Parathyroid adenoma (tissue), 2 donors: ENCODE data around the gene RNF43.

ENCODE experiments used
- H2AFZ ChIP-seq: fragments of 300-600 bp; sonication (generic); one replicate; pipeline ENCODE4 v1.7.0; 2017; ENCODE audit warnings: antibody characterized with exemption, mild to moderate bottlenecking
- H3K27ac ChIP-seq: fragments of 300-600 bp; sonication (generic); one replicate; pipeline ENCODE4 v1.7.0; 2017
- H3K27me3 ChIP-seq: fragments of 300-600 bp; sonication (generic); one replicate; pipeline ENCODE4 v1.7.0; 2017; ENCODE audit warnings: low read length; ENCODE audit not compliant: control insufficient read depth, insufficient read depth
- H3K36me3 ChIP-seq: fragments of 300-600 bp; sonication (generic); one replicate; pipeline ENCODE4 v1.7.0; 2017; ENCODE audit warnings: low read length; ENCODE audit not compliant: control insufficient read depth, insufficient read depth
- H3K4me1 ChIP-seq: fragments of 300-600 bp; sonication (generic); one replicate; pipeline ENCODE4 v1.7.0; 2017; ENCODE audit warnings: control low read depth
- H3K4me2 ChIP-seq: fragments of 300-600 bp; sonication (generic); one replicate; pipeline ENCODE4 v1.7.0; 2017; ENCODE audit warnings: low read length
- H3K4me3 ChIP-seq: fragments of 300-600 bp; sonication (generic); one replicate; pipeline ENCODE4 v1.7.0; 2017; ENCODE audit warnings: low read depth, low read length
- H3K79me2 ChIP-seq: fragments of 300-600 bp; sonication (generic); one replicate; pipeline ENCODE4 v1.7.0; 2017; ENCODE audit warnings: control low read depth
- H3K9ac ChIP-seq: fragments of 300-600 bp; sonication (generic); one replicate; pipeline ENCODE4 v1.7.0; 2017; ENCODE audit warnings: mild to moderate bottlenecking
- H3K9me3 ChIP-seq: fragments of 300-600 bp; sonication (generic); one replicate; pipeline ENCODE4 v1.7.0; 2017; ENCODE audit warnings: low read length; ENCODE audit not compliant: control insufficient read depth
- TF ChIP-seq, protein P1 (sequence below): fragments of 300-600 bp; sonication (generic); IDR thresholded peaks from one replicate; pipeline ENCODE4 v1.7.0; 2017; ENCODE audit warnings: antibody characterized with exemption, mild to moderate bottlenecking
- donor health status: primary hyperparathyroidism.

The RNF43 gene

DNA sequence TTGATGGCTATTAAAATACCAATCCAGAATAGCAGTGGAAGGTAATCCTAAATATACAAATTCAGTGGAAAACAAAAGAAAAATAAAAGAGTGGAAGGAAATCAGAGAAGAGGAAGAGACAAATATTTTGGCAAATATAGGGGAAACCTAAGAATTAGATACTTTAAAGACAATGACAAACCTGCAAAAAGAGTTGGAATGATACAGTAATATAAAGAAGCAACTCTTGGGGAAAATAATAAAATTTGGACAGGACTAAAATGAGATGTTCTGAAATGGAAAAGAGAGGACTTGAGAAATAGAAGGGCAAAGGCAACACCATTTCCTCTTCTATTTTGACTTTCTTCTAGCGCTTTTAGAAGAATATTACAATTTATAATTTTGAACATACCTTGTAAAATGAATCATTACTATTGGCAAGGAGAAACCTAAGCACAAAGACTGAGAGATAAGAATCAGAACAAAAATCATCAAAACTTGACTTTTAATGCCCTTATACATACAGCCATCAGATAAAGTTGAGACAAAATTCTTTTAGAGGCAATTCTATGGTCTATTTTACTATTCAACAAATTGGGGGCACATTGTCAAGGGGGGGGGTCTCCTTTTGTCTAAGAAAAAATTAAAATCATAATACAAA, 5.2 kb downstream of the RNF43 start:
- TF ChIP-seq, protein P1, sequence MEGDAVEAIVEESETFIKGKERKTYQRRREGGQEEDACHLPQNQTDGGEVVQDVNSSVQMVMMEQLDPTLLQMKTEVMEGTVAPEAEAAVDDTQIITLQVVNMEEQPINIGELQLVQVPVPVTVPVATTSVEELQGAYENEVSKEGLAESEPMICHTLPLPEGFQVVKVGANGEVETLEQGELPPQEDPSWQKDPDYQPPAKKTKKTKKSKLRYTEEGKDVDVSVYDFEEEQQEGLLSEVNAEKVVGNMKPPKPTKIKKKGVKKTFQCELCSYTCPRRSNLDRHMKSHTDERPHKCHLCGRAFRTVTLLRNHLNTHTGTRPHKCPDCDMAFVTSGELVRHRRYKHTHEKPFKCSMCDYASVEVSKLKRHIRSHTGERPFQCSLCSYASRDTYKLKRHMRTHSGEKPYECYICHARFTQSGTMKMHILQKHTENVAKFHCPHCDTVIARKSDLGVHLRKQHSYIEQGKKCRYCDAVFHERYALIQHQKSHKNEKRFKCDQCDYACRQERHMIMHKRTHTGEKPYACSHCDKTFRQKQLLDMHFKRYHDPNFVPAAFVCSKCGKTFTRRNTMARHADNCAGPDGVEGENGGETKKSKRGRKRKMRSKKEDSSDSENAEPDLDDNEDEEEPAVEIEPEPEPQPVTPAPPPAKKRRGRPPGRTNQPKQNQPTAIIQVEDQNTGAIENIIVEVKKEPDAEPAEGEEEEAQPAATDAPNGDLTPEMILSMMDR, result no peak
- Histone ChIP-seq H3K4me1 (peaks cover 5% of the 10 kb centered on the region), H3K4me3 (no peak overlapping the region)

GRCh38 chr17:58411408-58411894, 5.9 kb downstream of the RNF43 start:
- Histone ChIP-seq H2AFZ (no peak overlapping the region), H3K4me1 (peaks cover 5% of the 10 kb centered on the region), H3K9ac (no peak overlapping the region), H3K79me2 (peaks cover 2% of the 10 kb centered on the region), H3K27ac (no peak overlapping the region), H3K36me3 (no peaks in the 10 kb centered on the region), H3K4me2 (no peak overlapping the region), H3K27me3 (no peaks in the 10 kb centered on the region), H3K9me3 (no peaks in the 10 kb centered on the region), H3K4me3 (no peak overlapping the region)
- TF ChIP-seq, protein P1, result no peak

More for the DNA sequence above, 5.2 kb downstream of the RNF43 start:
- no peaks in the 10 kb centered on the region for H3K9me3 ChIP-seq
- H3K27ac ChIP-seq, result no peak overlapping the region
- H3K4me2 ChIP-seq, result no peak overlapping the region
- no peak overlapping the region for H2AFZ ChIP-seq
- no peak overlapping the region for H3K9ac ChIP-seq
- H3K27me3 ChIP-seq, result no peaks in the 10 kb centered on the region
- H3K36me3 ChIP-seq, result no peaks in the 10 kb centered on the region
- H3K79me2 ChIP-seq, result peaks cover 2% of the 10 kb centered on the region

DNA sequence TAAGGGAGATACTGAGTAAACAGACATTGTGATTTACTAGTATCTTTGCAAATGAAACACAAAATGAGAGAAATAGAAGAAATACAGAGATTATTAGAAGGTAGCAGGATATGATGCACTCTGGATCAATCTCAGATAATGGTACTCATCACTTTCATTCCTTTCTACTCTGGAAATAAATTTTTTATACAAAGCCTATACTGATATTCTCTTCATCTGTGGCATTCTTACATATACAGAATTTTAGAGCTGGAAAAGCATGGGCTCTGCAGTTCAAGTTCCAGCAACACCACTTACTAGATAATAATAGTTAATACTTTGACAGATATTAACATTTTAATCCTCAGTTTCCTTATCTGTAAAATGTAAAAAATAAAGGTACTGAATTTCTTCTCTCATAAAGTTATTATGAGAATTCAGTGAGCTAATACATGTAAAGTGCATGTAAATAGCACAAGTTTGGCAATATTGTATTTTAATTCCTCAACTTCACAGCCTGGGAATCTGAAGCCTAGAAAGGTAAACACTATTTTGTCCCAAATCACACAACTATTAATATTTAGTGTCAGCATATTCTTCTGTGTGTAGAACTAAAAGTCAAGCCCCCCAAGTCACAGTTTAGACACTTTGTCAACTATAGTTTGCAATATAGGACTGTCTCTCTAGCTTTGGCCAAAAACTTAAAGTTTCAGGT, 6.5 kb downstream of the RNF43 start:
- no peaks in the 10 kb centered on the region for H3K36me3 ChIP-seq
- no peak overlapping the region for H3K4me2 ChIP-seq
- no peaks in the 10 kb centered on the region for H3K27me3 ChIP-seq
- H3K79me2 ChIP-seq, result peaks cover 2% of the 10 kb centered on the region
- no peak overlapping the region for H3K27ac ChIP-seq
- no peaks in the 10 kb centered on the region for H3K9me3 ChIP-seq
- no peak overlapping the region for H2AFZ ChIP-seq
- TF ChIP-seq, protein P1, result no peak
- H3K4me1 ChIP-seq, result peaks cover 5% of the 10 kb centered on the region
- no peak overlapping the region for H3K9ac ChIP-seq
- no peak overlapping the region for H3K4me3 ChIP-seq

- no peak overlapping the region for H3K9ac ChIP-seq
- no peaks in the 10 kb centered on the region for H3K27me3 ChIP-seq
- no peak overlapping the region for H3K4me3 ChIP-seq
- no peak overlapping the region for H3K27ac ChIP-seq
- H3K4me1 ChIP-seq, result peaks cover 5% of the 10 kb centered on the region
- no peaks in the 10 kb centered on the region for H3K9me3 ChIP-seq
- TF ChIP-seq, protein P1, result no peak
- H3K36me3 ChIP-seq, result no peaks in the 10 kb centered on the region
- no peak overlapping the region for H3K4me2 ChIP-seq
- H3K79me2 ChIP-seq, result no peaks in the 10 kb centered on the region
- H2AFZ ChIP-seq, result no peak overlapping the region
Observed at GRCh38 chr17:58409432-58409831, 7.9 kb downstream of the RNF43 start.
